Dendritic cell treated with granulocyte-macrophage colony-stimulating factor and Interleukin-4, amounts not matched to agents 40 ng/mL and 50 ng/mL, for 4 days (primary cell): ENCODE results near the gene NCAPD3.
"Not testable (repeated sequence)": the region's sequence is repeated elsewhere in the genome, so short reads cannot be mapped to it uniquely, and the experiment has no call there.

Experiments
- H3K27ac Mint-ChIP-seq: one replicate; pipeline ENCODE4 v1.8.0; 2022; ENCODE audit warnings: mild to moderate bottlenecking, mixed read lengths
- H3K27me3 Mint-ChIP-seq: one replicate; pipeline ENCODE4 v1.8.0; 2022; ENCODE audit warnings: mild to moderate bottlenecking, mixed read lengths
- H3K36me3 Mint-ChIP-seq: one replicate; pipeline ENCODE4 v1.8.0; 2022; ENCODE audit warnings: low read depth, mixed read lengths
- H3K4me1 Mint-ChIP-seq: one replicate; pipeline ENCODE4 v1.8.0; 2022; ENCODE audit warnings: low read depth, mixed read lengths
- H3K4me3 Mint-ChIP-seq: one replicate; pipeline ENCODE4 v1.8.0; 2022; ENCODE audit warnings: mild to moderate bottlenecking, moderate library complexity, mixed read lengths
- H3K9me3 Mint-ChIP-seq: one replicate; pipeline ENCODE4 v1.8.0; 2022; ENCODE audit warnings: mixed read lengths
- intact Hi-C: fragments of 100-400 bp; cut with micrococcal nuclease; formaldehyde crosslinking; loops from one replicate; pipeline ENCODE4 v1.15.0; 2022

NCAPD3 gene

GRCh38 chr11:134261626-134262488 is 38.1 kb upstream of the NCAPD3 start:
- Mint-ChIP-seq H3K36me3 (peaks cover 75% of the 10 kb centered on the region), H3K9me3 (no peaks in the 10 kb centered on the region), H3K27ac (no peak overlapping the region), H3K4me1 (peaks cover 31% of the 10 kb centered on the region), H3K27me3 (peaks cover 17% of the 10 kb centered on the region), H3K4me3 (no peak overlapping the region)
- intact Hi-C loops = no loop called here

GRCh38 chr11:134260983-134261382 is 37.2 kb upstream of the NCAPD3 start:
- H3K9me3 Mint-ChIP-seq = no peaks in the 10 kb centered on the region
- H3K4me1 Mint-ChIP-seq = peaks cover 22% of the 10 kb centered on the region
- peaks cover 76% of the 10 kb centered on the region for H3K36me3 Mint-ChIP-seq
- no peak overlapping the region for H3K4me3 Mint-ChIP-seq
- intact Hi-C loops = no loop called here
- peaks cover 16% of the 10 kb centered on the region for H3K27me3 Mint-ChIP-seq
- H3K27ac Mint-ChIP-seq = no peak overlapping the region

DNA sequence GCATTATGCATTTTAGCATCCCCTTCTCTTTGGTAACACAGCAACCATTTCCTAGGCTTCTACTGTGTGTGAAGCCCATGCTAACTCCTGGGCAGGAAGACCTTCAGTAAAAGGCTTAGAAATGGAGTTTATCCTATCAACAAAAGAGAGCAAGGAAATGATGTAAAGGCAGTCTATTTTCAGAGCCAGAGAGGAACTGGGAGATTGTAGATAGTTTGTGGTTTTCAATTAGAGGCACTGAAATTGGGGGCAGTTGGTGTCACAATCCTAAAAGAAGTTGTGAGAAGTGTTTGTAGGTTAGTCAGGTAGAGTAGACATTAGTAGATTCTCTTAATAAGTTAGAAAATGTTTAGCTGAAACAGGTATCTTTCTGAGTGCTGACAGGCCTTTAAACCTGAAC is 36.7 kb upstream of the NCAPD3 start:
- peaks cover 76% of the 10 kb centered on the region for H3K36me3 Mint-ChIP-seq
- peaks cover 15% of the 10 kb centered on the region for H3K27me3 Mint-ChIP-seq
- H3K27ac Mint-ChIP-seq = no peak overlapping the region
- no peak overlapping the region for H3K4me3 Mint-ChIP-seq
- H3K9me3 Mint-ChIP-seq = no peaks in the 10 kb centered on the region
- intact Hi-C loops = no loop called here
- peaks cover 21% of the 10 kb centered on the region for H3K4me1 Mint-ChIP-seq

DNA sequence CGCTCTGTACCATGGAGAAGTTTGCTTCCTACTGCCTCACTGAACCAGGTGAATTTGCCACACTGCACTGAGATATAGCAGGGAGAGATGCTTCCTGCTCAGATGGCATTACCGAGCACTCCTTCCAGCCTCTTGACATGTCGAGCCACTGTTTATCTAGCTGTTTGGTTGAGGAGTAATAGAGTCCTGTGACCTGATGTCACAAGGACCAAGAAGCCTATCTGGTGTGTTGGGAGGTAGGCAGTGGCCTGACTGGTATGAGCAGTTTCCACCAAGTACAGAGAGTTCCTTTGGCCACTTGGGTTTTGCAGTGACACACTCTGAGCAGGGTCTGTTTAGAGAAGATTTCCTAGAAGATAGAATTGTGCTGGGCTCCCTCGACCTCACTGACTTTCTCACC is 34.8 kb upstream of the NCAPD3 start:
- H3K27me3 Mint-ChIP-seq = peaks cover 11% of the 10 kb centered on the region
- H3K4me3 Mint-ChIP-seq = no peak overlapping the region
- no peak overlapping the region for H3K27ac Mint-ChIP-seq
- intact Hi-C loops = loop anchor here (10.0 kb wide), 1 partner anchor 54 kb away; no protein-coding TSS in a partner anchor
- H3K4me1 Mint-ChIP-seq = peaks cover 35% of the 10 kb centered on the region
- H3K36me3 Mint-ChIP-seq = peaks cover 63% of the 10 kb centered on the region
- no peaks in the 10 kb centered on the region for H3K9me3 Mint-ChIP-seq

DNA sequence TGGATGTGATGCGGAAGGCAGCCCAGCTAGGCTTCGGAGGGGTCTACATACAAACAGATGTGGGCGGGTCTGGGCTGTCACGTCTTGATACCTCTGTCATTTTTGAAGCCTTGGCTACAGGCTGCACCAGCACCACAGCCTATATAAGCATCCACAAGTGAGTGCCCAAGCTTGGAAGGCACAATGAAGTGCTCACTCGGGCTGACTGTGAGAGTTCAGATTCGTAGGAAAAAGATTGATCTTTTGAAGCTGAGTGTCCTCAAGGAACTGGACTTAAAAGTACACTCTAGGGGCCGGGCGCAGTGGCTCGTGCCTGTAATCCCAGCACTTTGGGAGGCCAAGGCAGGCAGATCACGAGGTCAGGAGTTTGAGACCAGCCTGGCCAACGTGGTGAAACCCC is 33.3 kb upstream of the NCAPD3 start:
- H3K27me3 Mint-ChIP-seq = peaks cover 7% of the 10 kb centered on the region
- intact Hi-C loops = loop anchor here (10.0 kb wide), 1 partner anchor 52 kb away; no protein-coding TSS in a partner anchor
- peaks cover 56% of the 10 kb centered on the region for H3K36me3 Mint-ChIP-seq
- peaks cover 41% of the 10 kb centered on the region for H3K4me1 Mint-ChIP-seq
- no peak overlapping the region for H3K4me3 Mint-ChIP-seq
- H3K9me3 Mint-ChIP-seq = no peaks in the 10 kb centered on the region
- no peak overlapping the region for H3K27ac Mint-ChIP-seq

GRCh38 chr11:134255184-134255561 is 31.4 kb upstream of the NCAPD3 start:
- not testable (repeated sequence) for H3K27me3 Mint-ChIP-seq, H3K4me3 Mint-ChIP-seq, H3K27ac Mint-ChIP-seq, H3K9me3 Mint-ChIP-seq
- H3K36me3 Mint-ChIP-seq = peaks cover 37% of the 10 kb centered on the region
- intact Hi-C loops = loop anchor here (10.0 kb wide), 1 partner anchor 50 kb away; no protein-coding TSS in a partner anchor
- peaks cover 34% of the 10 kb centered on the region for H3K4me1 Mint-ChIP-seq

DNA sequence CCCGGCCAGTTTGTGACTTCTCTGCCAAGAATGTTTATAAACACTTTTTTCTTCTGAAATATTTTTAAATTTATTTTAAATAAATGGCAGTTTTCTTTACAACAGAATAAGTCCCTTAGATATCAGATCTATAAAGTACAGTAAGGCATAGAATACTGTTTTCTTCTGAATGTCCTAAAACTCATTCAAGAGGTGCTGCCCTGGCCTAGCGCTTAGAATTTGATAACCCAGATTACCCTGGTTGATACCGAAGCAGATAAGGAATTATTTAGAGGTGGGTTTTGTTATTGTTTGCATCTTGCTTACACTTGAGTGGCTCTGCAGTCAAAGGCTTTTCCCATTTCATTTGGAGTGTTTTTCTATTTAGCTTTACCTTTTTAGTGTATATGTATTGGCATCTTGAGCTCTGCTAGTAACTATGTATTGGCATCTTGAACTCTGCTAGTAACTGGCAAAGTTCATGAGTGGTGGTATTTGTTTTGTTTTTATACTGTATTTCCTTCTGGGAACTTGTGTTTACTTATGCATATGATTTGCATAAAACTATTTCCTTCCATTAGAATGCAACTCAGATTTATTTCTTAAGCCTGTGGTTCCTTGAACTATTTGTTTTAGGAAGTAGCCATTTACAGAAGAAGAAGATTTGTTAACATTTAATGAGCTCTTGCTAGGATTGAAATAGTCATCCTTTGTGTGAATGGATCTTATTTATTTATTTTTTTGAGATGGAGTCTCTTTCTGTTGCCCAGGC is 30.8 kb upstream of the NCAPD3 start:
- no peaks in the 10 kb centered on the region for H3K9me3 Mint-ChIP-seq
- H3K27me3 Mint-ChIP-seq = peaks cover 5% of the 10 kb centered on the region
- no peak overlapping the region for H3K27ac Mint-ChIP-seq
- peaks cover 29% of the 10 kb centered on the region for H3K4me1 Mint-ChIP-seq
- peak overlapping the region; percentile 96 for H3K4me3 Mint-ChIP-seq
- intact Hi-C loops = loop anchor here (10.0 kb wide), 1 partner anchor 50 kb away; no protein-coding TSS in a partner anchor
- peaks cover 37% of the 10 kb centered on the region for H3K36me3 Mint-ChIP-seq

DNA sequence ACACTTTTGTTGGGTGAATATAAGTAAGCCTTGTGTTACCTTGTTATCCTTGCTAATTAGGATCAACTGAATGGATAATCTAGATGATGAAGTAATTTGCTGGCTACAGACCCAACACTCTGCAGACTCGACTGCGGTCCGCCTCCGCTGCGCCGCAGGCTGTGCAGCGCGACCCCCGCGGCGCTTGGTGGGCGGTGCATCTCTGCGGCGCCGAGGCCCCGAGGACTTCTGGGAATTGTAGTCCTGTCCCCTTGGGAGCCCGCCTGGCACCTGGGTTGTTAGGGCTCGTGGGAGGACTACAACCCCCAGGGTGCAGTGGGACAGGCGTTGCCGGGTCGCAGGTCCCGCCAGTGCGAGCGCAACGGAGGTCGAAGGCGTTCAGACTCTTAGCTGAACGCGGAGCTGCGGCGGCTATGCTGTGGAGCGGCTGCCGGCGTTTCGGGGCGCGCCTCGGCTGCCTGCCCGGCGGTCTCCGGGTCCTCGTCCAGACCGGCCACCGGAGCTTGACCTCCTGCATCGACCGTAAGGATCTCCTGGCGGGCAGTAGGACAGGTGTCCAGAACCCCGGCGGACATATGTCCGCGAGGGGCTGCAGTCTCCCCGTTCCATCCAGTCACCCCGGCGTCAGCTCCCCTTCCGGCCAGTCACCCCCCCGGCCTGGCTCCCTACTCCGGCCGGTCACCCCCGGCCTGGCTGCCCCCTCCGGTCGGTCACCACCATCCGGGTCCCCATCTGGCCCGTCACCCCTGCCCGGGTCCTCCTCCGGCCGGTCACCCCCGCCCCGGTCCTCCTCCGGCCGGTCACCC is 29.6 kb upstream of the NCAPD3 start, which contains the start of the genes ACAD8 and THYN1:
Gene ACAD8 (plus strand): TSS at position 381 of the 806 bp plus-strand sequence. CDS start 33 bp downstream, at position 414.
Gene THYN1 (minus strand): TSS at position 165 of the 806 bp plus-strand sequence. CDS start 470 bp downstream, outside the sequence.
- Mint-ChIP-seq H3K36me3 (peaks cover 37% of the 10 kb centered on the region), H3K4me1 (peaks cover 27% of the 10 kb centered on the region)
- intact Hi-C loops = loop anchor here (1.0 to 10.0 kb wide), 2 partner anchors 29 to 49 kb away; partner anchors contain the start of gene VPS26B

DNA sequence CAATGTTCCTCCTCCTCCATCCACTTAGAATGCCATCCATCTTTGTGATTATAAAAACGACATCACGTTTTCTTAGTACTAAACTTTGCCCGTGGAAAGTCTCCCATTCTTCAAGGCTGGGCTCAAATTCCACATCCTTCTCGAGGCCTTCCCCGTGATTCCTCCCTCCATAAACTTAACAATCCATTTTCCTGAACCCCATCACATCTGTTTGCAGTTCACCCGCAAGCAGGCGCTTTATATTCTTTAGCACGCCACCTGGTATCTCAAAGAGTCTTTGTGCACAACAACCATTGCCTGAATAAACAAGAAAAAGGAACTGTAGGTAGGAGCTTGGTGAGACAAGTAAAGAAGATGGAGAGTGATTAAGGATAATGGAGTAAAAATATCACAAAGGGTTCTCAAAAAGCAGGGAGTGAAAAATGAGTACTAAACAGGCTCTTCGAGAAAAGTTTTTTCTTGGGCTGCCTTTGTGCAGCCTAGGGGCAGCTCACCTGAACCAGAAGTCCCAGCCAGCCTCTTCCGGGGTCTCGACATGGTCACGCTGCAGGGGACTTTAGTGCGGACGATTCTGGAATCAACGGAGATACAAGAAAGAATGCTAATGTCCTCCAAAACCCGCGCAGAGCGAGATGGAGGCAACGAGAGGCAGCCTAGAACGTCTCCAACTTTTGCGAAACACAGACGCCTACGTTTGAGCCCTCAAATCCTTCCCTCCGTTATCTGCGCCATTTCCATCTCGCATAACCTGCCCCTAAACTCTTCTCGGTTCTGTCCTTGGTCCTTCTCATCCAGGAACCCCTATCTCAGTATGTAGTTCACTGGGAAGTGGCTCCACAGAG is 28.8 kb upstream of the NCAPD3 start:
- Mint-ChIP-seq H3K27ac (peak overlapping the region; percentile 84), H3K36me3 (peaks cover 40% of the 10 kb centered on the region), H3K4me1 (peaks cover 22% of the 10 kb centered on the region), H3K27me3 (no peaks in the 10 kb centered on the region), H3K9me3 (no peaks in the 10 kb centered on the region), H3K4me3 (peak overlapping the region; percentile 96)
- intact Hi-C loops = loop anchor here (1.0 to 10.0 kb wide), 2 partner anchors 28 to 48 kb away; partner anchors contain the start of gene VPS26B

More for the DNA sequence above, 29.6 kb upstream of the NCAPD3 start, which contains the start of the genes ACAD8 and THYN1:
- Mint-ChIP-seq H3K27ac (peak within 1 kb of the TSS; percentile 84), H3K4me3 (peak within 1 kb of the TSS; percentile 96), H3K27me3 (peaks cover 2% of the 10 kb centered on the region), H3K9me3 (no peaks in the 10 kb centered on the region)

- Mint-ChIP-seq H3K4me1 (peaks cover 22% of the 10 kb centered on the region), H3K27ac (no peak overlapping the region), H3K27me3 (no peaks in the 10 kb centered on the region), H3K9me3 (no peaks in the 10 kb centered on the region), H3K4me3 (no peak overlapping the region), H3K36me3 (peaks cover 53% of the 10 kb centered on the region)
- intact Hi-C loops = loop anchor here (10.0 kb wide), 1 partner anchor 46 kb away; no protein-coding TSS in a partner anchor
These were observed 26.9 kb upstream of the NCAPD3 start for GRCh38 chr11:134250675-134251074.

- intact Hi-C loops = loop anchor here (10.0 kb wide), 1 partner anchor 45 kb away; no protein-coding TSS in a partner anchor
- peaks cover 22% of the 10 kb centered on the region for H3K4me1 Mint-ChIP-seq
- peaks cover 57% of the 10 kb centered on the region for H3K36me3 Mint-ChIP-seq
- no peak overlapping the region for H3K4me3 Mint-ChIP-seq
- H3K9me3 Mint-ChIP-seq = no peaks in the 10 kb centered on the region
- no peak overlapping the region for H3K27ac Mint-ChIP-seq
- H3K27me3 Mint-ChIP-seq = no peaks in the 10 kb centered on the region
These were observed 26.5 kb upstream of the NCAPD3 start for GRCh38 chr11:134250246-134250645.

DNA sequence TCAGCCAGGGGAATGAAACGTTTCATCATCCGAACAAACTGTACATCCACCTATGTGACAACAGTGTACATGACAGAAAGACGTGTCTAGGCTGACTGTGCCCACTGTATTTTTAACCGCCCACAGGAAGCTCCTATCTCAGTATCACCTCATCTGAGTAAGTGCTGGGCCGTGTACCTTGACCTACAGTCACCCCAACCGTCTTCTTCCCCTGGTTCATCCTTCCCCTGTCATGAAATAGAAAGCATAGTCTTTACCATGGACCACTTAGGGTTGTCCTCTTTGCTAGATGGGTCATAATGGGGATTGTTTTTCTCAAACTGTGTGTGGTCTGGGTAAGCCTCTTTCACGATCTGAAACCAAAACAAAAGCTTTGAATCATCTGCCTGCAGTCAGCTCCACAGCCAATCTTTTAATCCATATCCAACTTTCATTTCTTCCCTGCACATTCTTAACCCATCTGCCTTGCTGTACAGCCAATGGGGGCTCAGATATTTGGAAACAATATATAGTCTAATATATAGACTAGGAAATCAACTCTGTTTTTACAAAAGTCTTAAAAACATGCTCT is 25.2 kb upstream of the NCAPD3 start:
- no peak overlapping the region for H3K4me3 Mint-ChIP-seq
- H3K9me3 Mint-ChIP-seq = no peaks in the 10 kb centered on the region
- H3K27ac Mint-ChIP-seq = no peak overlapping the region
- peaks cover 10% of the 10 kb centered on the region for H3K4me1 Mint-ChIP-seq
- intact Hi-C loops = no loop called here
- no peaks in the 10 kb centered on the region for H3K27me3 Mint-ChIP-seq
- H3K36me3 Mint-ChIP-seq = peaks cover 70% of the 10 kb centered on the region
